Measurements from ENCODE around the gene EFNB2. TPM values are rescaled to one million over a fixed set of nuclear protein-coding genes. Genes with fewer than 3 reads are reported as not detected.

Gene EFNB2
- total RNA-seq, 1 experiment from 2014 or later, result 16.4 TPM

DNA sequence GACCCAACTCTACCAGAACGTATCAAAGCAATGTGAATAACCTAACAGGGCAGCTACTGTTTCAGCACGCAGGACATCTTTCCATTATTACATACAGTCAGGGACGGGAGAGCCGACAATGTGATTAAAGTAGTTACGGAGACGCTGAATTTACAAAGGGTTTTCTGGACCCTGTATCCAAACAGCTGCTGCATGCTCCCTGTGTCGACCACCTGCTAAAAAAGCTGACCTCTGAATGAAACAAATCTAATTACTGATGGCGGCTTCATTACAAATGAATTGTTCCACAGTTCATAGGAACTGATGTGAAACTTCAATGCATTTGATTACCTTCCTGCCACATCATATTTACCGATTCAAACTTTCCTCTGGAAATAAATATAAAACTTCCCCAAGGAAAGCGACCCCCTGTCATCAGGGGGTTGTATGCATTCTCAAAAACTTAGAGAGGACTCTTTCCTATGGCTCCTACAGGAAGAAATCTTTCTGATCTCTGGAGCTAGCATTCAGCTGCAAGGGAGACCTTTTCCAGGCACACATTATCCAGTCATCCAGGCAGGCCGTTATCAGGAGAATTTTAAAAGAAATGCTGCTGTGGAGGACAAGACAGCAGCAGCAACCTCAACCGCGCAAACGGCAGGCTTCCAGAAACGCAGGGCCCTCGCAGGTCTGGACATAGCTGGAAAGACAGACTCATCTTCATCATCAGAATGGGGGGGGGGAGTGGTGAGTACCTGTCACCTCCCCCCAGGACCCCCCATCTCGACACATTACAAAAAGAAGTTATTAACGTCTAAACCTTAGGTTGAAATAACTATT, 3.1 kb downstream of the EFNB2 start:
- Histone ChIP-seq H3K9ac (ENCODE audit: low read length) (peak overlapping the region; percentile 72), H3K79me2 (ENCODE audit: low read length) (peaks cover 75% of the 10 kb centered on the region), H4K20me1 (ENCODE audit: low read length) (peaks cover 34% of the 10 kb centered on the region), H3K27ac (ENCODE audit: low read length) (peak overlapping the region; percentile 43), H3F3A (ENCODE audit: low read length, unreplicated experiment) (no peaks in the 10 kb centered on the region), H3K4me3 (ENCODE audit: low read length) (peak overlapping the region; percentile 84), H3K4me1 (ENCODE audit: insufficient read depth, low read length) (peaks cover 27% of the 10 kb centered on the region), H3K4me2 (ENCODE audit: low read length) (peak overlapping the region; percentile 93), H2AFZ (ENCODE audit: low read length) (no peak overlapping the region), H3K36me3 (ENCODE audit: low read depth, low read length) (0 out of 2 replicates have a peak, but pooled peaks cover 3% of the 10 kb centered on the region), H3K9me2 (replicated peaks; ENCODE audit: low read length) (no peaks in the 10 kb centered on the region), H3K9me3 (ENCODE audit: low read length) (no peaks in the 10 kb centered on the region), H3K27me3 (ENCODE audit: low read length) (no peaks in the 10 kb centered on the region)
- intact Hi-C loops (cut with micrococcal nuclease), result loop anchor here (1.0 to 10.0 kb wide), 9 partner anchors 155 to 1961 kb away; no protein-coding TSS in a partner anchor
- ATAC-seq, result no peak
- TF ChIP-seq EZH2phosphoT487 (IDR thresholded peaks at IDR 0.05; ENCODE audit: borderline replicate concordance, low read length) (no peak), EZH2 (IDR thresholded peaks at IDR 0.05; ENCODE audit: low read length, unreplicated experiment) (no peak)
- TF ChIP-seq, protein P1, sequence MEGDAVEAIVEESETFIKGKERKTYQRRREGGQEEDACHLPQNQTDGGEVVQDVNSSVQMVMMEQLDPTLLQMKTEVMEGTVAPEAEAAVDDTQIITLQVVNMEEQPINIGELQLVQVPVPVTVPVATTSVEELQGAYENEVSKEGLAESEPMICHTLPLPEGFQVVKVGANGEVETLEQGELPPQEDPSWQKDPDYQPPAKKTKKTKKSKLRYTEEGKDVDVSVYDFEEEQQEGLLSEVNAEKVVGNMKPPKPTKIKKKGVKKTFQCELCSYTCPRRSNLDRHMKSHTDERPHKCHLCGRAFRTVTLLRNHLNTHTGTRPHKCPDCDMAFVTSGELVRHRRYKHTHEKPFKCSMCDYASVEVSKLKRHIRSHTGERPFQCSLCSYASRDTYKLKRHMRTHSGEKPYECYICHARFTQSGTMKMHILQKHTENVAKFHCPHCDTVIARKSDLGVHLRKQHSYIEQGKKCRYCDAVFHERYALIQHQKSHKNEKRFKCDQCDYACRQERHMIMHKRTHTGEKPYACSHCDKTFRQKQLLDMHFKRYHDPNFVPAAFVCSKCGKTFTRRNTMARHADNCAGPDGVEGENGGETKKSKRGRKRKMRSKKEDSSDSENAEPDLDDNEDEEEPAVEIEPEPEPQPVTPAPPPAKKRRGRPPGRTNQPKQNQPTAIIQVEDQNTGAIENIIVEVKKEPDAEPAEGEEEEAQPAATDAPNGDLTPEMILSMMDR (conservative IDR thresholded peaks at IDR 0.05; ENCODE audit: low read depth, low read length), result no peak
- ChIA-PET CTCF (interaction anchor here (0.5 kb wide), 1 partner anchor 1065 kb away, joined by 6 read pairs; no protein-coding TSS in a partner anchor), POLR2A (ENCODE audit: unreplicated experiment) (interaction anchor here (0.6 to 0.7 kb wide), 2 partner anchors 13 to 614 kb away, joined by 5 read pairs; no protein-coding TSS in a partner anchor)
- peak; percentile 41 for DNase-seq
- no TSS peak for BruUV-seq (replicated peaks)

DNA sequence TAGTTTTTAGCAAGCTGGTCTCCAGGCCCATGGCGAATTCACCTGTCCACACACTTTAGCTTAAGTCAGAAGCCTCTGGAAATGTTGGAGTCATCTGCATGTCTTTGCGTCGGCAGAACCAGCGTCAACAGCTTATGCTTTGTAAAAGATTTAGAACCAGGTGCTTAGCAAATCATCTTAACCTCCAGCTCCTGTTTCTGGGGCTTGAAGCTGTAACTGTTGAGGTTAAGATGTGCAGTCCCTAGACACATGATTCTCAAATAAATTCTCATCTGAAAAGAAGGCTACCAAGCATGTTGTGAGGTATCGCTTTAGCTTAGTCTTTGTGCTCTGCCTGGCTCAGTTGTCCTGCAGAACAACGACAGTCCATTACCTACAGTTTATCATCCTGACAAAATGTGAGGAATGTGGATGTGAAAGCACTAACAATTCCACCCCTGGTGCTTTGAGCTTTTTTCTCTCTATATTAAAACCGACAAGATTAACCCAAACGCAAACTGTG, 4.4 kb downstream of the EFNB2 start:
- TSS peak; percentile 72 for BruUV-seq (replicated peaks)
- peaks cover 34% of the 10 kb centered on the region for H4K20me1 ChIP-seq (ENCODE audit: low read length)
- DNase-seq (peak; percentile 23), ATAC-seq (no peak)
- TF ChIP-seq, protein P1 (conservative IDR thresholded peaks at IDR 0.05; ENCODE audit: low read depth, low read length), result no peak
- TF ChIP-seq EZH2phosphoT487 (IDR thresholded peaks at IDR 0.05; ENCODE audit: borderline replicate concordance, low read length) (no peak), EZH2 (IDR thresholded peaks at IDR 0.05; ENCODE audit: low read length, unreplicated experiment) (no peak)
- H3K9me2 ChIP-seq (replicated peaks; ENCODE audit: low read length), result no peaks in the 10 kb centered on the region
- no peaks in the 10 kb centered on the region for H3F3A ChIP-seq (ENCODE audit: low read length, unreplicated experiment)
- peak overlapping the region; percentile 93 for H3K4me2 ChIP-seq (ENCODE audit: low read length)
- no peak overlapping the region for H2AFZ ChIP-seq (ENCODE audit: low read length)
- H3K4me1 ChIP-seq (ENCODE audit: insufficient read depth, low read length), result peaks cover 25% of the 10 kb centered on the region
- H3K27me3 ChIP-seq (ENCODE audit: low read length), result no peaks in the 10 kb centered on the region
- intact Hi-C loops (cut with micrococcal nuclease), result loop anchor here (5.0 to 10.0 kb wide), 5 partner anchors 154 to 1089 kb away; no protein-coding TSS in a partner anchor
- no peaks in the 10 kb centered on the region for H3K9me3 ChIP-seq (ENCODE audit: low read length)
- POLR2A ChIA-PET (ENCODE audit: unreplicated experiment), result interaction anchor here (0.6 kb wide), 1 partner anchor 1461 kb away, joined by 3 read pairs; no protein-coding TSS in a partner anchor
- H3K4me3 ChIP-seq (ENCODE audit: low read length), result peak overlapping the region; percentile 84
- peak overlapping the region; percentile 43 for H3K27ac ChIP-seq (ENCODE audit: low read length)
- peak overlapping the region; percentile 72 for H3K9ac ChIP-seq (ENCODE audit: low read length)
- peaks cover 87% of the 10 kb centered on the region for H3K79me2 ChIP-seq (ENCODE audit: low read length)
- 0 out of 2 replicates have a peak, but pooled peaks cover 3% of the 10 kb centered on the region for H3K36me3 ChIP-seq (ENCODE audit: low read depth, low read length)
- CTCF ChIA-PET, result interaction anchor here (0.8 kb wide), 1 partner anchor 390 kb away, joined by 3 read pairs; no protein-coding TSS in a partner anchor
